Inflammatory macrophage treated with lipopolysaccharide for 4 hours (primary cell): Measurements from ENCODE around the gene RNF224.

ENCODE experiments used
- DNase-seq: peaks from one replicate; pipeline ENCODE4 v3.0.0-alpha.2; 2020

Gene RNF224

DNA sequence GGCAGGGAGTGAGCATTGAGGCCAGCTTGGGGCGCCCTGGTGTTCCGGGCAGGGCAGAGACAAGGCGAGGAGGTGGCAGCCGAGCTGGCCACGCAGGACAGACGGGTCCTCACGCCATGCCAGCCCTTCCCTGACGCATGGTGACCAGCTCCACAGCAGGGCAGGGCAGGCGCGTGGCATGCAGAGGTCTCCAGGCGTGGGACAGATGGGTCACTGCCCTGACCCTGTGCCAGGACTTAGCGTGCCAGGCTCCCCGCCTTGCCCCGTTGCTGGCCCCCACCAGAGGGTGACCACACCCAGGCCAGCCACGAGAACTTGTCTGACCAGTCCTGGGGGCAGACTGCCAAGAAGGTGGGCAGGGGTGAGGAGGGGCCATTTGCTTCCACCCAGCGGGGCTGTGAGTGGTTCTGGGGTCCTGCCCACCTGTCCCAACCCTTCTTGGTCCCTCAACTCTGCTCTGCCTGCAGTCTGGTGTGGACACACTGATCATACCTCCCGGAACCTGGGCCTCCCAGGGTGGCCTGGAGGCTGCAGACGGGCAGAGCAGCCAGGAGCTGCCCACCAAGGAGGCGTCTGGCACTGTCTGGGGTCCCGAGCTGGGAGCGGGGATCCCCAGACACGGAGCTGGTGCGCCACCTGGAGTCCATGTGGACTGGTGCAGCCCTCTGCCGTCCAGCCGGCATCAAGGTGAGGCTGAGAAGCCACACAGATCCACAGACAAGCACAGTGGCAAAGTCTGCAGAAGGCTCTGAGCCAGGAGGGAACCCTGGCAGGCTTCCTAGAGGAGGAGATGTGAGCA, at the start of gene RNF224:
TSS of gene RNF224 (plus strand) at position 449 of the 799 bp plus-strand sequence. CDS start 834 bp downstream, outside the sequence.
- peak; percentile 55 for DNase-seq

DNA sequence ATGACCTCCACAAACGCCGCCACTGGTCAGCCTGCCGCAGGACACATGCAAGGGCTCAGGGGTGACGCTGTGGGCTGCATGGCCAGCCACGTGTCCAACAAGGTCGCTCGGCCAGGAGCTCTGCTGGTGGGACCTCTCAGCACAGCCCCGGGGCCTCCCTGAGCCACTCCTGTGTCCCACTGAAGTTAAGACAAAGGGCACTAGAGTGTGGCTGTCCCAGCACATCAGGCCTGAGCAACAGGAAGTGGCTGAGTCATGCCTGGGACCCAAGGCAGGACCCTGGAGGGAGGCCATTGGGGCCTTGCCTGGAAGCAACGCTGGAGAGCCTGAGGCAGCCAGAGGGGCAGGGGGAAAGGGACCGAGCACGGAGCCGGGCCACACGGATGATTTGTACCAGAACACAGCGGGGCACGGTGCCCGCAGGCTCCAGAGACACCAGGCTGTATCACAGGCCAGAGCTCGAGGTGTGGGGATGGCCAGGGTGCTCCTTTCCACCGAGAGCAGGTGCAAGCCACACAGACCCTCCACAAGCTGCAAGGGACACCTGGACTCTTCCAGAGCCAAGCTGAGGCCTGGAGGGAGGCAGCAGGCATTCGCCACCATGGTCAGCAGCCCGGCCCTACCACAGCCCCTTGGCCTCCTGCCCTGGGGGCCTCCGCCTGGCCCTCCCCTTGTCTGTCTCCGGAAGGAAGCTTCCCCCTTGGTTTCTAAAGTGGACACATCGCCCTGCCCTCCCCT, 48.9 kb upstream of the RNF224 start:
- no peak for DNase-seq

- DNase-seq: no peak
These were observed 48.2 kb upstream of the RNF224 start for GRCh38 chr9:137178939-137179630.

GRCh38 chr9:137179761-137180160, 47.5 kb upstream of the RNF224 start:
- DNase-seq: no peak

GRCh38 chr9:137180491-137180890, 46.8 kb upstream of the RNF224 start:
- no peak for DNase-seq

- no peak for DNase-seq
These were observed 45.6 kb upstream of the RNF224 start for GRCh38 chr9:137181680-137182079.

- no peak for DNase-seq
These were observed 44.5 kb upstream of the RNF224 start for GRCh38 chr9:137182836-137183235.

- no peak for DNase-seq
These were observed 43.2 kb upstream of the RNF224 start for GRCh38 chr9:137183980-137184595.

GRCh38 chr9:137184881-137185660, 42.2 kb upstream of the RNF224 start:
- DNase-seq: no peak

GRCh38 chr9:137185921-137186320, 41.4 kb upstream of the RNF224 start:
- no peak for DNase-seq

GRCh38 chr9:137186385-137186784, 40.9 kb upstream of the RNF224 start:
- no peak for DNase-seq

- no peak for DNase-seq
These were observed 39.9 kb upstream of the RNF224 start for GRCh38 chr9:137187386-137187785.

DNA sequence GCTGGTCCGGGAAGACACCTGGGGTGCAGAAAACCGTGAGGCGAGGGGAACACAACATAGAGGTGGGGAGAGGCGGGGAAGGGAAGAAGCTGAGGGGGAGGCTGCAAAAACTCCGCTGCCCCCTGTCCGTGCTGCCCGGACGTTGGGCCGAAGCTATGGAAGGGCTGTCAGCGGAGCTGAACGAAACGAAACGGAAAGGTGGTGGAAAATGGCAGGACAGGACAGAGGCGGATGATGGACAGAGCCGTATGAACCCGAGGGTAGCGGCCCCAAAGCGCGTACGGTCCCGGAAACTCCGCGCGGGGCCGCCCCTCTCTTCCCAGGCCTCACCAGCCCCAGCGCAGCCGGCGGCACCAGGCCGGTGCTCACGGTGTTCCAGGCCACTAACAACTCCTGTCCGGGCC, 39.2 kb upstream of the RNF224 start:
- peak; percentile 7 for DNase-seq

DNA sequence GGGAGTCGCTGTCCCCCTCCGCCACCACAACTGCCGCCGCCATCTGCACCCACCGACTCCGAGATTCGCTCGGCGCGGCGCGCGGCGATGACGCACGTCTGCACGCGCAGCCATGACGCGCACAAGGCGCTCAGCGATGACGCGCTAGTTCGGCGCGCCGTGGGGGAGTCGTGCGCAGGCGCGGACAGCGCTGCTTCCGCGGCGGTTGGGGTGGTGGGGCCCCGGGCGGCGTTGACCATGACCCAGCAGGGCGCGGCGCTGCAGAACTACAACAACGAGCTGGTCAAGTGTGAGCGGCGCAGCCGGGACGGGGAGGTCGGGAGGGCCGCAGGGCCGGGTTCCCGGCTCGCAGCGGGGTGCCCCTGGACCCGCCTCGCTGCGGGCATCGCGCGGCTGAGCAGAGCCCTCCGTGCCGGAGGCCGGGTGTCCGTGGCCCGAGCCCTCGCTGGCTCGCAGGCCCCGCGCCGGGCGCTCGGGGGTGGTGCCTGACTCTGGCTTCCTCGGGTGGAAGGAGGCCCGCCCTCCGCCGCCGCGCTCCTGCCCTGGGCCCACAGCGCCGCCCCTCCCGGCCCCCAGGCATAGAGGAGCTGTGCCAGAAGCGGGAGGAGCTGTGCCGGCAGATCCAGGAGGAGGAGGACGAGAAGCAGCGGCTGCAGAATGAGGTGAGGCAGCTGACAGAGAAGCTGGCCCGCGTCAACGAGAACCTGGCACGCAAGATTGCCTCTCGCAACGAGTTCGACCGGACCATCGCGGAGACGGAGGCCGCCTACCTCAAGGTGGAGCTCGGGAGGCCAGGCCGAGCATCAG, 38.6 kb upstream of the RNF224 start, which contains the start of the genes ANAPC2 and SSNA1:
TSS of gene ANAPC2 (minus strand) at position 71 of the 807 bp plus-strand sequence. CDS start at position 43, 28 bp downstream.
TSS of gene SSNA1 (plus strand) at position 187 of the 807 bp plus-strand sequence. CDS start at position 238, 51 bp downstream.
- DNase-seq: peak; percentile 92

DNA sequence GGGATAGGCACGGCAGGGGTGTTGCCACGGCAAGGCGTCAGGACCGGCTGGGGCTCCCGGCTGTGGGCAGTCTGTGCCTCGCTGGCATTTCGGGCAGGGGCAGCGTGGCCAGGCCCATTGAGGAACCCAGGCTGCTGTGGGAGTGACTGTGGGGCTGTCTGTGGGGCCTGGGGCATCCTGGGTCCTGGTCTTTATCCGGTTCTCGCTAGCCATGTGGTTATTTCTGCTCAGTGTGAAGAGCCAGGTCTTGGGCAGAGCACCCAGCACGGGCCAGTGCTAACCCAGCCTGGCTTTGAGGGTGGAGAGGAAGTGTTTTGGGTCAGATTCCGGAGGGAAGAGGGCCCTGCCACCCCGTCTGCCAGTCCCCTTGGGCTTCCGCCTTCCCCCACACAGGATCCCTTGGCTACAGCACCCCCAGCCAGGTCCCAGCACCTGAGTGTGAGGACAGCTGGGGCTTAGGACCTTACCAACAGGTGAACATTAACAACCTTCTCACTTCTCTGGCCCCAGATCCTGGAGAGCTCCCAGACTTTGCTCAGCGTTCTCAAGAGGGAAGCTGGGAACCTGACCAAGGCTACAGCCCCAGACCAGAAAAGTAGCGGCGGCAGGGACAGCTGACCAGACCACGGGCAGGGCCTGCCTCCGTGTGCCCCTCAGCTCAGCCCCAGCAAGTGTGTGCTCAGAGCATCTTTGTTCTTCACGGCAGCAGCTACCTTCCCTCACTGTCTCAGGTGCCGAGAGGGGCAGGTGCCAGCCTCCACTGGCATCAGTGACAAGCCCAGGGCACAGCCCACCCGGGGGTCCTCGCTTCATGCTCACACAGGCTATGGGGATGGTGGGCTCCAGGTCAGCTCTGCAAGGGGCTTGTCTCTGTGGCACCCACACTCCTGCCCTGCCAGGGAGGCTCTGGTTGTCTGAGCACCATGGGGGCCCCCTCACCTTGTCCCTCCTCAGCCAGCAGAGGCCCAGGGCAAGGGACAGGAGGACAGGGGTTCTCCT, 37.7 kb upstream of the RNF224 start:
- no peak for DNase-seq

DNA sequence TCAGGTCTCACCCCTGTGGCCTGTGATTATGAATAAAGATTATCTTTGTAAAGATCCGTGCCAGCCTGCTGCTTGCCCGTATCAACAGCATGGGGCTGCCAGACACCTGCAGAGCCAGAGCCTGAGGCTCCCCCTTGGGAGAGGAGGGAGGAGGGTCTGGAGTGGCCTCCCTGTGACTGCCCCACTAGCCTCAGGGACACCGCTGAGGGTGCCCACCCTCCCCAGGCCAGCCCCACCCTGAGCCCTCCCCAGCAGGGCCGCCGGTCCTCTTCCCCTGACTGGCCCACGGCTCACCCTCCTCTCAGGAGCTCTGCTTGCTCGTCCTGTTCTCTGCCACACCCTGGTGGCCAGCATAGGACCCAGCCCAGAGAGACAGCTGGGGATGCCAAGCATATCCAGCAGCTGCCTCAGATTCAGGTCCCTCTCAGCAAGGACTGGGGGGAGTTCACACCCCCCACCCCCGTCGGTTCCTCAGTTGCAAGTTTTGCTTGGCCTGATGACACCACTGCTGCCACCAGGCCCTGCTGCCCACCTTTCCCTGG, 36.9 kb upstream of the RNF224 start:
- no peak for DNase-seq

- DNase-seq: no peak
These were observed 36.1 kb upstream of the RNF224 start for GRCh38 chr9:137191245-137191644.

DNA sequence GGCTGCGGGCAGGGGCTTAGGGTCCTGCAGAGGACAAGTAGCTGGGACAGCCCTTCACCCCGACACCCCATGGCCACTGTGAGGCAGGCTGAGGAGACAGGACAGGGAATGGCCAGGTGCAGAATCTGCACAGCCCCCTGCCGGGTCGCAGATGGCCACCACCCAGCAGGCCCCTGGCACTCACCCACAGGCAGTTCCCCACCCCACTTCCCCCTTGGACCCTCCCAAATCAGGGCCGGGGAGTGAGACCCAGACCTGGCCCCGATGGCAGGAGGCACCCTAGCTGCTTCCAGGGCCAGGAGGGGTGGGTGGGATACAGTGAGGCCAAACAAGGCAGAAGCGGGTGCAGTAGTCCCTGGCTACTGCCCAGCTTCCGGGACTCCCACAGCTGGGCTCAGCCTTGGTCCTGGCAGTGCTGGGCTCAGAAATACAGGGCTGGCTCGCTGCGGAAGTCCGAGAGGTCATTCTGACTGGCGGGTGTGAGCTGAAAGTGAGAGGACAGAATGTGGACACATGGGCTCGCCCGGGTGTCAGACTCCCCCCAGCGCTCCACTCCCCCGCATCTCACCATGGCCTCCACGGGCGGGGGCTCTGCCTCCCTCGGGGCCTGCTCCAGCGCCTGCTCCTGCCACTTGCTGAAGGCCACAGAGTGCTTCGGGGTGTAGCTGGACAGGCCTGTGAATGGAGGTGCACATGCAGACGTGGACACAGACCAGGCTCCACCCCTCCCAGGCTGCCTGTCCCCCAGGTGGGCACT, 35.4 kb upstream of the RNF224 start:
- no peak for DNase-seq

DNA sequence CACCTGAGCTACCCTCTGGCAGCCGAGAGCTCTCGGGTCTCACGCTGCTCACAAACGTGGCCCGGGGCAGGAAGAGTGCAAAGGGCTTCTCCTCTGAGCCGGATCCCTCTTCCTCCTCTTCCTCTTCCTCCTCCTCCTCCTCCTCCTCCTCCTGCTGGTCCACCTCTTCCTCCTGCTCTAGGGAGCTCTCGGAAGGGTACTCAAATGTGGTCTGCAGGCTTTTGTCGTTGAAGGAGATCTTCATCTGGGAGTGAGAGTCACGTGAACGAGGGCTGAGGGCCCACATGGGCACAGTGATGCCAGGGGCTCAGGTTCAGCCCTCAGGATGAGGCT, 34.9 kb upstream of the RNF224 start:
- no peak for DNase-seq
